GM12878 (cell line): ENCODE results near the gene EPB41L4A. TPM values are rescaled to one million over a fixed set of nuclear protein-coding genes. Genes with fewer than 3 reads are reported as not detected.

ENCODE experiments used
- ATAC-seq: fragments of 200-7000 bp; cut with Tn5 transposase; 3 replicates; pipeline ENCODE4 v1.9.1; 2020; ENCODE audit warnings: mild to moderate bottlenecking, moderate library complexity
- BruUV-seq: library from RNA; stranded (reverse); fragments of 400-500 nt; replicated peaks from 2 replicates; lab custom pipeline; 2021; lab: Mats Ljungman, UMichigan
- CTCF ChIA-PET: fragments of 300-600 bp; sonication (Branson Sonifier 250); formaldehyde crosslinking; extraction: SDS; loops from one replicate; lab custom pipeline; 2021; ENCODE audit warnings: inconsistent platforms; lab: Yijun Ruan, JAX
- POLR2A ChIA-PET: fragments of 350-600 bp; formaldehyde crosslinking; extraction: SDS; loops from one replicate; lab custom pipeline; 2021; ENCODE audit warnings: inconsistent platforms; lab: Charles Lee
- RAD21 ChIA-PET: fragments of 300-600 bp; sonication (Branson Sonifier 250); formaldehyde crosslinking; loops from one replicate; lab custom pipeline; 2023; ENCODE audit warnings: antibody characterized with exemption; ENCODE audit not compliant: unreplicated experiment; lab: Charles Lee
- SMC1A ChIA-PET: fragments of 300-600 bp; sonication (Branson Sonifier 250); formaldehyde crosslinking; loops from one replicate; lab custom pipeline; 2023; ENCODE audit not compliant: unreplicated experiment, uncharacterized antibody; lab: Charles Lee
- DNase-seq: peaks from one replicate; pipeline ENCODE4 v3.0.0-alpha.2; 2011; ENCODE audit warnings: low read depth, low spot score
- FAIRE-seq: peaks from 3 replicates; lab custom pipeline; 2011; peaks lifted over from hg19 to GRCh38; lab: Jason Lieb, UNC
- H2AFZ ChIP-seq: 2 replicates; pipeline ENCODE4 v1.6.0; 2011; ENCODE audit warnings: low read depth, low read length, control low read depth; ENCODE audit not compliant: control insufficient read depth
- H3K27ac ChIP-seq: 2 replicates; pipeline ENCODE4 v1.5.1; 2011; ENCODE audit warnings: control low read depth; ENCODE audit not compliant: control insufficient read depth, insufficient read depth
- H3K27me3 ChIP-seq, 2 experiments: replicated peaks in 1 of 2; 2 replicates each; pipeline versions ENCODE4 v1.6.0 to v1.6.1; 2011; ENCODE audit warnings: low read length in 1 of 2; ENCODE audit not compliant: control insufficient read depth in 2 of 2, insufficient read depth in 2 of 2
- H3K36me3 ChIP-seq, 2 experiments: 2 replicates each; pipeline ENCODE4 v1.5.1; 2011; ENCODE audit warnings: low read length in 1 of 2; ENCODE audit not compliant: control insufficient read depth in 2 of 2, insufficient read depth in 2 of 2
- H3K4me1 ChIP-seq: 2 replicates; pipeline ENCODE4 v1.6.1; 2011; ENCODE audit warnings: mild to moderate bottlenecking, low read length, moderate library complexity, mixed read lengths; ENCODE audit not compliant: control insufficient read depth, insufficient read depth
- H3K4me2 ChIP-seq: 2 replicates; pipeline ENCODE4 v1.6.0; 2011; ENCODE audit warnings: control low read depth; ENCODE audit not compliant: control insufficient read depth, insufficient read depth
- H3K4me3 ChIP-seq: fragments of 200-600 bp; sonication (generic); 2 replicates; pipeline ENCODE4 v1.5.1; 2016
- H3K79me2 ChIP-seq: 2 replicates; pipeline ENCODE4 v1.6.0; 2011; ENCODE audit warnings: low read length; ENCODE audit not compliant: control insufficient read depth, insufficient read depth
- H3K9ac ChIP-seq: 2 replicates; pipeline ENCODE4 v1.8.0; 2011; ENCODE audit warnings: low read length, control low read depth, mixed read lengths; ENCODE audit not compliant: control insufficient read depth, insufficient read depth
- H3K9me3 ChIP-seq: replicated peaks from 3 replicates; pipeline ENCODE4 v1.5.1; 2011; ENCODE audit warnings: mild to moderate bottlenecking, low read length; ENCODE audit not compliant: control insufficient read depth, insufficient read depth
- H4K20me1 ChIP-seq: 2 replicates; pipeline ENCODE4 v1.6.0; 2011; ENCODE audit not compliant: control insufficient read depth, insufficient read depth
- CREB1 ChIP-seq: IDR thresholded peaks from 2 replicates; pipeline ENCODE4 v1.6.1; 2012; ENCODE audit warnings: low read depth, mild to moderate bottlenecking, inconsistent platforms
- CREM ChIP-seq: IDR thresholded peaks from 2 replicates; pipeline ENCODE4 v1.6.1; 2014; ENCODE audit warnings: antibody characterized with exemption, low read depth
- E4F1 ChIP-seq: fragments of 450-650 bp; IDR thresholded peaks from 2 replicates; pipeline ENCODE4 v1.6.1; 2018; ENCODE audit warnings: borderline replicate concordance, mild to moderate bottlenecking; ENCODE audit not compliant: partially characterized antibody
- ESRRA ChIP-seq: IDR thresholded peaks from 2 replicates; pipeline ENCODE4 v1.6.1; 2012; ENCODE audit warnings: mild to moderate bottlenecking, low read length, improper control_type of control experiment
- FOXM1 ChIP-seq: IDR thresholded peaks from 2 replicates; pipeline ENCODE4 v1.6.1; 2012; ENCODE audit warnings: low read depth, mild to moderate bottlenecking, inconsistent platforms, low read length, moderate library complexity
- POLR2AphosphoS2 ChIP-seq: IDR thresholded peaks from 2 replicates; pipeline ENCODE4 v1.6.1; 2011; ENCODE audit warnings: low read depth, mild to moderate bottlenecking, low read length, improper control_type of control experiment, moderate library complexity
- SKIL ChIP-seq: fragments of 450-650 bp; IDR thresholded peaks from 2 replicates; pipeline ENCODE4 v1.6.1; 2017; ENCODE audit warnings: mild to moderate bottlenecking, low read depth, inconsistent platforms; ENCODE audit not compliant: poor library complexity, severe bottlenecking
- SMC3 ChIP-seq: IDR thresholded peaks from 2 replicates; pipeline ENCODE4 v1.6.1; 2011; ENCODE audit warnings: low read length, improper control_type of control experiment, borderline replicate concordance
- TAF1 ChIP-seq: IDR thresholded peaks from 2 replicates; pipeline ENCODE4 v1.6.1; 2011; ENCODE audit warnings: mild to moderate bottlenecking, low read depth, low read length, borderline replicate concordance
- TCF12 ChIP-seq: IDR thresholded peaks from 2 replicates; pipeline ENCODE4 v1.6.1; 2011; ENCODE audit warnings: low read depth, mild to moderate bottlenecking, low read length
- WRNIP1 ChIP-seq: IDR thresholded peaks from 2 replicates; pipeline ENCODE4 v1.6.1; 2011; ENCODE audit warnings: low read depth, low read length, improper control_type of control experiment, borderline replicate concordance
- ZNF592 ChIP-seq: fragments of 450-650 bp; IDR thresholded peaks from 2 replicates; pipeline ENCODE4 v1.6.1; 2017; ENCODE audit warnings: mild to moderate bottlenecking, moderate library complexity
- WGBS: methylation state at CpG from one replicate; pipeline ENCODE4 v1.1.6; 2016; ENCODE audit warnings: low lambda C conversion rate; ENCODE audit not compliant: insufficient replicate concordance, insufficient coverage; ENCODE audit errors: missing lambda C conversion rate; 5-methylcytosine and 5-hydroxymethylcytosine counted together
- in situ Hi-C: fragments of 300-500 bp; cut with MboI; formaldehyde crosslinking; loops from 9 replicates; pipeline ENCODE4 v1.14.3; 2018; ENCODE audit warnings: mixed read lengths
- intact Hi-C: fragments of 100-400 bp; cut with micrococcal nuclease; formaldehyde crosslinking; loops from one replicate; pipeline ENCODE4 v1.14.2; 2022; ENCODE audit not compliant: unreplicated experiment
- polyA plus RNA-seq, 11 experiments: library from polyadenylated mRNA; depleted of rRNA in 4 of 11; unstranded in 6 of 11; stranded (reverse) in 5 of 11; fragments of >200 nt; fragmentation: Nextera tagmentation in 4 of 11; fragmentation: Illumina TruSeq in 1 of 11; extraction: Ambion mirVana in 4 of 11; extraction: Trizol in 1 of 11; gene quantifications; 1 replicate in 1 of 11; 2 replicates in 10 of 11; pipeline versions ENCODE4 v1.2.1 to v1.2.3, GENCODE V29; 2011 to 2016; ENCODE audit warnings: inconsistent platforms in 2 of 11, missing spikeins in 2 of 11, low read depth in 1 of 11
- total RNA-seq, 4 experiments: library from RNA; depleted of rRNA in 3 of 4; stranded (reverse); fragments of >200 nt in 3 of 4; fragmentation: Illumina TruSeq in 1 of 4; extraction: Trizol in 1 of 4; gene quantifications; 2 replicates each; pipeline versions ENCODE4 v1.2.1 to v1.2.3, GENCODE V29; 2013 to 2021

EPB41L4A gene
- total and polyA plus RNA-seq, 10 of the 15 experiments (the other 5 are each of a cell fraction or from before 2014, with no cell fraction given): 0.10 to 0.67 (median 0.30) TPM

GRCh38 chr5:112267231-112267630 lies 151.8 kb downstream of the EPB41L4A start (continued):
- no peak for TF ChIP-seq E4F1
- TF ChIP-seq TAF1: no peak
- TF ChIP-seq ESRRA: no peak
- TF ChIP-seq FOXM1: no peak
- TF ChIP-seq POLR2AphosphoS2: no peak
- TF ChIP-seq, all 136 proteins: peak for 0

GRCh38 chr5:112264666-112265065 lies 154.4 kb downstream of the EPB41L4A start:
- ChIA-PET SMC1A (no interaction called here), RAD21 (no interaction called here), POLR2A (no interaction called here), CTCF (no interaction called here)
- in situ Hi-C loops: no loop called here
- BruUV-seq: no TSS peak
- no peaks in the 10 kb centered on the region for H4K20me1 ChIP-seq
- no peak overlapping the region for H3K4me3 ChIP-seq
- 72% methylated on average over 3 of the region's 3 CpGs for WGBS
- FAIRE-seq (no peak), ATAC-seq (no peak), DNase-seq (no peak)
- intact Hi-C loops: no loop called here
- H3K4me2 ChIP-seq: no peak overlapping the region
- H3K9me3 ChIP-seq: no peaks in the 10 kb centered on the region
- H3K79me2 ChIP-seq: no peaks in the 10 kb centered on the region
- H3K27me3 ChIP-seq: no peaks in the 10 kb centered on the region; a peak in 1 of 4 replicates
- no peak overlapping the region for H2AFZ ChIP-seq
- H3K36me3 ChIP-seq: no peaks in the 10 kb centered on the region
- no peak overlapping the region for H3K9ac ChIP-seq
- no peak overlapping the region for H3K27ac ChIP-seq
- no peaks in the 10 kb centered on the region for H3K4me1 ChIP-seq
- no peak for TF ChIP-seq CREB1
- TF ChIP-seq SKIL: no peak
- TF ChIP-seq CREM: no peak
- TF ChIP-seq ZNF592: no peak
- no peak for TF ChIP-seq SMC3
- TF ChIP-seq WRNIP1: no peak
- no peak for TF ChIP-seq TCF12
